ENCODE measurements around the gene SFTPB.
"Not testable (repeated sequence)": the region's sequence is repeated elsewhere in the genome, so short reads cannot be mapped to it uniquely, and the experiment has no call there.

SFTPB gene

GRCh38 chr2:85675427-85675826, 7.4 kb upstream of the SFTPB start:
- FAIRE-seq = no peak

GRCh38 chr2:85674417-85674816, 6.4 kb upstream of the SFTPB start:
- no peak for FAIRE-seq

GRCh38 chr2:85673716-85674375, 5.8 kb upstream of the SFTPB start:
- FAIRE-seq = no peak

- no peak for FAIRE-seq
Observed at GRCh38 chr2:85672456-85672855, 4.5 kb upstream of the SFTPB start.

GRCh38 chr2:85670416-85670815, 2.4 kb upstream of the SFTPB start:
- not testable (repeated sequence) for FAIRE-seq

GRCh38 chr2:85669549-85669948, 1.6 kb upstream of the SFTPB start:
- FAIRE-seq = no peak

- no peak for FAIRE-seq
Observed at GRCh38 chr2:85668857-85669142, 801 bp upstream of the SFTPB start.

GRCh38 chr2:85667561-85668008, 414 bp downstream of the SFTPB start:
- no peak for FAIRE-seq

GRCh38 chr2:85666435-85667316, 1.3 kb downstream of the SFTPB start:
- FAIRE-seq = no peak

- no peak for FAIRE-seq
Observed at GRCh38 chr2:85666016-85666415, 2.0 kb downstream of the SFTPB start.

- no peak for FAIRE-seq
Observed at GRCh38 chr2:85665264-85665937, 2.6 kb downstream of the SFTPB start.

GRCh38 chr2:85663594-85664565, 4.1 kb downstream of the SFTPB start:
- FAIRE-seq = no peak

- FAIRE-seq = no peak
Observed at GRCh38 chr2:85662899-85663593, 5.0 kb downstream of the SFTPB start.

GRCh38 chr2:85661139-85661858, 6.7 kb downstream of the SFTPB start:
- no peak for FAIRE-seq

GRCh38 chr2:85660725-85661124, 7.3 kb downstream of the SFTPB start:
- FAIRE-seq = no peak

GRCh38 chr2:85660301-85660700, 7.7 kb downstream of the SFTPB start:
- FAIRE-seq = not testable (repeated sequence)

- no peak for FAIRE-seq
Observed at GRCh38 chr2:85659324-85659981, 8.5 kb downstream of the SFTPB start.

GRCh38 chr2:85657399-85657798, 10.6 kb downstream of the SFTPB start:
- FAIRE-seq = not testable (repeated sequence)

GRCh38 chr2:85656468-85656867, 11.5 kb downstream of the SFTPB start:
- no peak for FAIRE-seq

- FAIRE-seq = no peak
Observed at GRCh38 chr2:85655961-85656417, 12.0 kb downstream of the SFTPB start.

- no peak for FAIRE-seq
Observed at GRCh38 chr2:85653996-85654395, 14.0 kb downstream of the SFTPB start.
